Measurements from ENCODE around the gene PHC2.

Gene PHC2, protein sequence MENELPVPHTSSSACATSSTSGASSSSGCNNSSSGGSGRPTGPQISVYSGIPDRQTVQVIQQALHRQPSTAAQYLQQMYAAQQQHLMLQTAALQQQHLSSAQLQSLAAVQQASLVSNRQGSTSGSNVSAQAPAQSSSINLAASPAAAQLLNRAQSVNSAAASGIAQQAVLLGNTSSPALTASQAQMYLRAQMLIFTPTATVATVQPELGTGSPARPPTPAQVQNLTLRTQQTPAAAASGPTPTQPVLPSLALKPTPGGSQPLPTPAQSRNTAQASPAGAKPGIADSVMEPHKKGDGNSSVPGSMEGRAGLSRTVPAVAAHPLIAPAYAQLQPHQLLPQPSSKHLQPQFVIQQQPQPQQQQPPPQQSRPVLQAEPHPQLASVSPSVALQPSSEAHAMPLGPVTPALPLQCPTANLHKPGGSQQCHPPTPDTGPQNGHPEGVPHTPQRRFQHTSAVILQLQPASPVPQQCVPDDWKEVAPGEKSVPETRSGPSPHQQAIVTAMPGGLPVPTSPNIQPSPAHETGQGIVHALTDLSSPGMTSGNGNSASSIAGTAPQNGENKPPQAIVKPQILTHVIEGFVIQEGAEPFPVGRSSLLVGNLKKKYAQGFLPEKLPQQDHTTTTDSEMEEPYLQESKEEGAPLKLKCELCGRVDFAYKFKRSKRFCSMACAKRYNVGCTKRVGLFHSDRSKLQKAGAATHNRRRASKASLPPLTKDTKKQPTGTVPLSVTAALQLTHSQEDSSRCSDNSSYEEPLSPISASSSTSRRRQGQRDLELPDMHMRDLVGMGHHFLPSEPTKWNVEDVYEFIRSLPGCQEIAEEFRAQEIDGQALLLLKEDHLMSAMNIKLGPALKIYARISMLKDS

DNA sequence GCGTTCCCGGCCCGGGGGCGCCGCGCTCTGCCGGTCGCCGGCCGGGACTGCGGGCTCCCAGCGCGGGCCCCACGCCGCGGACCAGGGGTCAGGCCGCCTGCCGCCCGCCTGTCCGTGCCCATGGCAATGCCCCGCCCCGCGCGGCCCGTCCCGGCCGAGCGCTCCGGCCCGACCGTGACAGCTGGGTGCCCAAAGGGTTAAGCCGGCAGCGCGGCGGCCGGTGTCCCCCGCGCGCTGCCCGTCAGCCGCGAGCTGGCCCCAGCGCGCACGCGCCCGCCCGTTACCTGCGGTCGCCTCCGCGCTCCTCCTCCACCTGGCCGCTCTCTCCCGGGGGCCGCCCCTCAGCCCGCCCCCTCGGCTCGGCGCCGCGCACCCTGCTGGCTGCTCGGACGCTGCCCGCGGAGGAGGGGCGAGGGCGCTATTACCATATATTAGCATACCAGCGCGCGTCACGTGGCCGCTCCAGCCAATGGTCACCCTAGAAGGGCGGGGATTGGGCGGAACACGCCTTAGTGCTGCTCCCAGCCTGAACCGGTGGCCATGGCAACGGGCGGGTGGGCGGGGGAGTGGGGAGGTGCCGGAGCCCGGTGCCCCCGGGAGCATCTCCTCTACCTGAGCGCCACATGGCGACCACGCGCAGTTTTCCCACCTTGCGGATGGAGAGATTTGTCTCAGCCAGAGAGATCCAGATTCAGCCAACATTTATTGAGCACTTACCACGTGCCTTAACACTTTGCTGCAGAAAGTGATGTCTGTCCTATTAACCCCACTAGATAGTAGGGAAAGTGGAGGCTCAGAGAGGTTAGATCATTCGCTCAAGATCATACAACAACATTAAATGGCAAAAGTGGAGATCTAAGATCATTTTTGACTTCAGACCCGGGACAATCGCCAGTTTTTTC lies at the start of gene PHC2:
PHC2 (minus strand) TSS at position 404 of the 902 bp plus-strand sequence. CDS start 55,556 bp downstream, outside the sequence.
- peak; percentile 92 to 93 for DNase-seq

DNA sequence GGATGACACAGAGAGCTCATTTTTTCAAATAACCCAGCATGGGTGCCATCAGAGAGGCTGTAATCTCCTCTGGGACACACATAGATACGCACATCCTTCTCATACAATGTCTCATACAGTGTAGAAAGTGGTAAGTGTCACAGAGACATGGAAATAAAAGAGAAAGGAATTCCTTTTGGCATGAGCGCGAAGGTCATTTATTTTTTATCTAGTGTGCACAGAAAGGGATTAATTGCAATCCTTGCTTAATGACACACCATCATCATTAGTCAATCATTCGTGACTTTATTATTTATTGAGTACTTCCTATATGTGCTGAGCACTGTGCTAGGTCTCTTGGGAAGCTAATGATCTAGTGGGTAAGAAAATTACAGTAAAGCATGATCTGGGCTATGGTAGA lies 46.6 kb upstream of the PHC2 start:
- no peak for DNase-seq

DNA sequence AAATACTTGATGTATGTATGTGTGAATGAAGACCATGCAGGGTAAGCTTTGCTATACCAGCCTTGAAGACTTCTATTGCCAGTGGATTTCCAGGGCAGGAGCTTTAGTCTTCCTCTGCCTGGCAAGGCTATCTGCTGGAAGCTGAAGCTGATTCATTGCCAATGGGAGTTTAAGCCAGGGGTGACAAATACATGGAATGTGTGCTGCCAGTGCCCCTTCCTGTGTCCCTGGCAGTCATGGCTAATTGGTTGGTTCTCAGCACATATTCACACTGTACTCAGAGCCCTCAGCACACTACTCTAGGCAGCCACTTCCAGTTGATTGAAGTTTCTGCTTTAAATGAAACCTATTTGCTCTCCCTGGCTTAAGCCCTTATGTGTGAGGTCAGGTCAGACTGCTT lies 43.0 kb upstream of the PHC2 start:
- DNase-seq, result no peak

DNA sequence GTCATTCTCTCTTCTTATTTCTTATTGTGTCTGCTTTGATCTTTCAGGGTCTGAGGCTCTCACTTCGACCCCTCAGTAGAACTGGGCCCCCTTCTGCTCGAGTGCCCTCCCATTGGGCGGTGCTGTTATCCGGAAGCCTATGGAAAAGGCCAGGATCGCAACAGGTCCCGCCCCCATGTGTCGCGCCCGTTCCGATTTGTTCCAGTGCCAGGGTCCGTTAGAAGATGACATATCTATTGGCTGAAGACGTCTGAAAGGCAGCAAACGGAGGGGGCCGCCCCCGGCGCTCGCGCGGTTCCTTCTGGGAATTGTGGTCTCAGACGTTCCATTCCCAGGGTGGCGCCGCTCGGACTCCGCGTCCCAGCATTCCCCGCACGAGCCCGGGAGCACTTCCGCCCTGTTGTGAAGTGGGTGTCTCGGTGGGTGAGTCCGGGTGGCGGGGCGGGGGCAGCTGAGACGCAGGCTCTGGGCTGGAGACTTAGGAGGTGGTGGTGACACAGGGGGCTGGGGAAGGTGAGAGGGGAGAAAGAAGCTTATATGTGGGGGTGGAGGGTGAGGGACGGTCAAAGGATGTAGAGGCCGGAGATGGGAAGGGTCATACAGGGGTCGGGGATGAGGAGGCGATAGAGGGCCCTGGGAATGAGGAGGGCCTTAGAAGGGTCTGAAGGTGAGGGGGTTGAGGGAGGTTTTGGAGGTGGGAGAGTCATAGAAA lies 41.5 kb upstream of the PHC2 start, which contains the start of gene ZSCAN20:
ZSCAN20 (plus strand) TSS at position 377 of the 712 bp plus-strand sequence. CDS start 6,644 bp downstream, outside the sequence.
- peak; percentile 92 to 93 for DNase-seq

DNA sequence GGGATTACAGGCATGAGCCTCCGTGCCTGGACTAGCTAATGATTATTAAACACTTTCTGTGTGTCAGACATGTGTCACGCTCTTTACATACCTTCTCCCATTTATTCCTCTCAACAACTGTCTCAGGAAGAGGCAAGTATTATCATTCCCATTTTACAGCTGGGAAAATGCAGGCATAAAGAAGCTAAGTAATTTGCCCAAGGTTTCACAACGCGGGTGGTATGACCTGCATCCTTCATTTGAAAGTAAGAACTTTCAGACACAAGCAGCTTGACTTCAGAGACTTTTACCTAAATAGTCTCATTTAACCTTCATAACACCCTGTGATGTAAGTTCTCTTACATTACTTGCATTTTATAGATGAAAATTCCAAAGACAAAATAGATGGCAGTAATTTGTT lies 40.5 kb upstream of the PHC2 start:
- DNase-seq, result no peak

GRCh38 chr1:33470495-33471012 lies 39.7 kb upstream of the PHC2 start:
- DNase-seq, result peak; percentile 69 to 75

GRCh38 chr1:33469691-33470090 lies 38.8 kb upstream of the PHC2 start:
- no peak for DNase-seq

DNA sequence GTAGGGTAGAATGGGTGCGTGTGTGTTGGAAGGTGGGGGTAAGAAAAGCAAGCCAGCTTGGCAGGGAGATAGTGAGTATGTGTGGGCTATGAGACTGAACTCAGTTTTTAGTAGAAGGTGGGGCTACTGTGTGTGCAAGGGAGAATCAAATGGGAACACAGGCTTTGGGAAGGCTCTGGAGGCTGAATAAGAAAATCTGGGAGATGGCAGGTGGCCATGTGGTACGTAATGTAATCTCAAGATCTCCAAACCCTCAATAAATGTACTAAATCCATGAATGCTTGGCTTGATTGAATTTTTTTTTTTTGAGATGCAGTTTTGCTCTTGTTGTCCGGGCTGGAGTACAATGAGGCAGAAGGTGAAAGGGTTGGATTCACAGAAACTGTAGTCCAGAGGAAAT lies 38.1 kb upstream of the PHC2 start:
- DNase-seq, result no peak

DNA sequence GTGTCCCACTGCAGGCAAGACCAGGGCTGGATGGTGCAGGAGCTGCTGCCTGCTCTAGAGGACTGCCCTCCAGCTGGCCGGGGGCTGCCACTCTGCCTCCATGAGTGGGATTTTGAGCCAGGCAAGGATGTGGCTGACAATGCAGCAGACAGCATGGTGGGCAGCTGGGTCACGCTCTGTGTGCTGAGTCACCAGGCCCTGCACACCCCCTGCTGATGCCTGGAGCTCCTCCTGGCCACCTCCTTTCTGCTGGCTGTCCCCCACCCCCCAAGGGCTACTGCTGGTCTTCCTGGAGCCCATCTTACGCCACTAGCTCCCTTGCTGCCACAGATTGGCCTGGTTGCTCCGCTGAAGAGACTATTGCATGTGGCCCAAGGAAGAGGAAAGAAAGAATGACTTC lies 37.6 kb upstream of the PHC2 start:
- DNase-seq, result no peak

- DNase-seq, result no peak
These were observed 37.1 kb upstream of the PHC2 start for GRCh38 chr1:33468011-33468410.

GRCh38 chr1:33466159-33466558 lies 35.3 kb upstream of the PHC2 start:
- DNase-seq, result no peak

DNA sequence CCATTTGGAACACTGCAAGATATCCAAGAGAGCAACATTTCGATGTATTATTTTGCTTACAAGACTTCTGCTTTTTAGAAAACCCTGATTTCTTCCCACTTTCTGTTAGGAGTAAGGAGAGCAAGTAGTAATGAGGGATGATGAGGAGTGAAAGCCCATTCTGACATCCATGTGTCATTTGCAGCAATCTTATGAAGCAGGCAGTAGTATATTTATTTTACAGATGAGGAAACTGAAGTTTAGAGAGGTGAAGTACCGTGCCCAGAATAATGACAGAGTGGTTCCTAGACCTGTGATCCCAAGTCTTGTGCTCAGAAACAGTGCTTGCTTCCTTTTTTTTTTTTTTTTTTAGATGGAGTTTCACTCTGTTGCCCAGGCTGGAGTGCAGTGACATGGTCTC lies 34.4 kb upstream of the PHC2 start:
- DNase-seq, result no peak

DNA sequence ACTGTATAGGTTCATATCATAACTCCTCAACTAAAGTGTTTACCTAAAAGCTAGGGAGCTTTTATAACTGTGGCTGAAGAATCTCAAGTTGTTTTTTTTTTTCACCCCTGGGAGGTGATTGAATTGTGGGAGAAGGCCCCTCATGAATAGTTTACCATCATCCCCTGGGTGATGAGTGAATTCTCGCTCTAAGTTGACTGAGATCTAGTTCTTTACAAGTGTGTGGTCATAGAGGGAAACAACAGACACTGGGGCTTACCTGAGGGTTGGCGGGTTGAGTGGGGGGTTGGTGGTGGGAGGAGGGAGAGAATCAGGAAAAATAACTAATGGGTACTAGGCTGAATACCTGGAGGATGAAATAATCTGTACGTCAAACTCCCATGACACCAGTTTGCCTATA lies 33.7 kb upstream of the PHC2 start:
- DNase-seq, result no peak

GRCh38 chr1:33462405-33463164 lies 31.7 kb upstream of the PHC2 start:
- no peak for DNase-seq

DNA sequence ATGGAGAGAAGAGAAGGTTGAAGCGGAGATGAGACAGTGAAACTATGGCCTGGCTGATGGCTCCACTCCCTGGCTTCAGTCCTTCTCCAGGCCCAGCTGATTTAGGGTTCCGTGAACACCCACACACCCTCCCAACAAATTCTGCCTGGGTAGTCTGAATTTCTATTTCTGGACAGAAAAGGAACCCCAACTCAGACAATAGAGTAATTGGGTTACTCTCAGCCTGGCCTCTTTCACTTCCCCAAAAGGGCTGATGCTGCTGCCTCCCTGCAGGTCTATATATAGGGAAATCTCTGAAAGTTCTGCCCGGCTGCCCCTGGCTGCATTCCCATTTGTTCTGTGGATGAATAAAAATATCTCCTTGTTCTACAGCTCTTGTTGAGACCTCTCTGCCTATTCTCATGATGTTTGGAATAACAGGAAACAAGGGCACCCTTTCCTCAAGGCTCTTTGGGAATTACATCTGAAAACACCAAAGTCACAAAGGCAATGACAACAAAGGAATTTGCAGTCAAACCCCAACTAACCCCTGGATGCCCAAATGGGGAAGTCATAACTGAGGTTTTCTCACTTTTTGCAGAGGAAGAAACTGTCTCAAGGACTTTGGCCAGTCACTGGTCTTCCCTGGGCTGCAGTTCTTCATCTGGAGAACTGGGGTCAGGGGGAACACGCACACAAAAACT lies 30.2 kb upstream of the PHC2 start:
- DNase-seq, result no peak

DNA sequence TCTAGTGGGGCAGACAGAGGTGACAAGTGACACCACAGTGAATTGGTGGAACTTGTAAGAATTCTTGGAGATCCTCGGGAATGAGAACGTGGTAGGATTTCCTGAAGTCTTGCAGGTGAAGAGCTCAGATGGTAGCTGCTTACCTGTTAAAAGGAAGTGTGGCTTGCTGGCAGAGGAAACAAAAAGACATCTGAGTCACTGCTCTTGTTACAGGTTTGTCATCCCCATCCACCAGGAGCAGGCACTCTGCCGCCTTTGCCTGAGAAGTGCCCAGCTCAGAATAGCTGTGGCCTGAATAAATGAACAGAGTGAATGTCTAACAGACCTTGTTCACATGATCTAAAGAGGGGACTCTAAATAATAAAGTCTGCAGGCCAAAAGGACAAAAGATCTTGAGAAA lies 29.2 kb upstream of the PHC2 start:
- no peak for DNase-seq

- no peak for DNase-seq
These were observed 28.8 kb upstream of the PHC2 start for GRCh38 chr1:33459691-33460090.

- no peak for DNase-seq
These were observed 25.6 kb upstream of the PHC2 start for GRCh38 chr1:33456502-33456886.

DNA sequence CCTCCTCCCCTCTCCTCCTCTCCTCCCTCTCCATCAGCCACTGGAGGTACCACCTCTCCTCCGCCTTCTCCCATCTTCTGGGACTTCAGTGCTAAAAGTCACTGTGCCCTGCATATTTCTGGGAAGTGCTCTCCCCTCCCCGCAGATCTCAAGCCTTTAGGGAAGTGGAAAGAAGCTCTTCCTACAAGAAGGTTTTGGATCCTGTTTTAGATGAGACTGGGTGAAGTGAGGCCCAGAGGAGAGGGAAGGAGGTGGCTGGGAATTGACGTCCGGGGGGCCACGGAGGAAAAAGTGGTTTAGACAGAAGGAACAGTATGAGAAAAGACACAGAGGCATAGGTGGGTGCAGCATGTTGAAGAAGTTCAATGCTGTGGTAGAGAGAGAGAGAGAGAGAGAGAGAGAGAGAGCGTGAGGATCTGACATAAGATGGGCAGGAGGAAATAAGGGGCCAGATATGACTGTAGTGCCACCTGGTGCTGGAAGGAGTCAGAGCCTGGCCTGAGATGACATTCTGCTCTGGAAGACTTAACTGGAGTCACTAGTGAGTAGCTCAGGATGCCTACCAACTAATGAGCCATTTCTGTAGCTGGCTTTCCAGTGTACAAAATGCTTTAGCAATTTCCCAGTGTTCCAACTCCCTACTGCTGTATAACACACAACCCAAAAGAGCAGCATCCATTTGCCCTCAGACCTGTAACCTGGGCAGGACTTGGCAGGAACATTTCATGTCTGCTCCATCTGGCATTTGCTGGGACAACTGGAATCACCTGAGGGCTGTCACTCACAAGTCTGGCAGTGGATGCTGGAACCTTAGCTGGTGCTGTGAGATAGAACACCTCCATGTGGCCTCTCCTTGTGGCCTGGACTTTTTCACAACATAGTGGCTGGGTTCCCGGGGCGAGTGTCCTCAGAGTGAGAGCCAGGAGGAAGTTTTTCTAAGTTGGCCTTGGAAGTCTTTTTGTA lies 24.9 kb upstream of the PHC2 start:
- DNase-seq, result peak in 1 of 2 experiments; percentile 36
